ENCODE results near the gene PCDHB6.
A peak's percentile ranks its signal among the peaks of the same experiment; 100 is the strongest.
"Not testable (repeated sequence)": the region's sequence is repeated elsewhere in the genome, so short reads cannot be mapped to it uniquely, and the experiment has no call there.

Gene PCDHB6

GRCh38 chr5:141149812-141150211 is at the start of gene PCDHB6:
Gene PCDHB6, plus strand, starts transcription at chr5:141150057. Its CDS starts 201 bp downstream, at chr5:141150258.
- DNase-seq (ENCODE audit: low spot score): no peak

- peak; percentile 79 for DNase-seq (ENCODE audit: low spot score)
Measured at GRCh38 chr5:141100243-141100805, 49.5 kb upstream of the PCDHB6 start, which contains the start of gene PCDHB3. Gene PCDHB3, plus strand, starts transcription at chr5:141100473. Its CDS starts 177 bp downstream, at chr5:141100650.

GRCh38 chr5:141101059-141101458 is 48.8 kb upstream of the PCDHB6 start:
- DNase-seq (ENCODE audit: low spot score): peak; percentile 62

GRCh38 chr5:141102070-141102469 is 47.8 kb upstream of the PCDHB6 start:
- DNase-seq (ENCODE audit: low spot score): not testable (repeated sequence)

GRCh38 chr5:141102471-141102870 is 47.4 kb upstream of the PCDHB6 start:
- DNase-seq (ENCODE audit: low spot score): not testable (repeated sequence)

GRCh38 chr5:141105350-141105749 is 44.5 kb upstream of the PCDHB6 start:
- DNase-seq (ENCODE audit: low spot score): no peak

GRCh38 chr5:141119250-141119649 is 30.6 kb upstream of the PCDHB6 start:
- DNase-seq (ENCODE audit: low spot score): no peak

GRCh38 chr5:141121563-141121962 is 28.3 kb upstream of the PCDHB6 start, which contains the start of gene PCDHB4:
Gene PCDHB4, plus strand, starts transcription at chr5:141121818. Its CDS starts 181 bp downstream, at chr5:141121999.
- DNase-seq (ENCODE audit: low spot score): no peak

- DNase-seq (ENCODE audit: low spot score): no peak
Measured at GRCh38 chr5:141121985-141122384, 27.9 kb upstream of the PCDHB6 start.

- not testable (repeated sequence) for DNase-seq (ENCODE audit: low spot score)
Measured at GRCh38 chr5:141123396-141124135, 26.3 kb upstream of the PCDHB6 start.

GRCh38 chr5:141127305-141127704 is 22.6 kb upstream of the PCDHB6 start:
- no peak for DNase-seq (ENCODE audit: low spot score)

GRCh38 chr5:141135030-141135717 is 14.7 kb upstream of the PCDHB6 start, which contains the start of gene PCDHB5:
Gene PCDHB5, plus strand, starts transcription at chr5:141135206. Its CDS starts 229 bp downstream, at chr5:141135435.
- DNase-seq (ENCODE audit: low spot score): peak; percentile 72

- no peak for DNase-seq (ENCODE audit: low spot score)
Measured at GRCh38 chr5:141135718-141136266, 14.1 kb upstream of the PCDHB6 start.

GRCh38 chr5:141137346-141137745 is 12.5 kb upstream of the PCDHB6 start:
- not testable (repeated sequence) for DNase-seq (ENCODE audit: low spot score)

GRCh38 chr5:141150224-141150992 is 551 bp downstream of the PCDHB6 start:
- no peak for DNase-seq (ENCODE audit: low spot score)

- no peak for DNase-seq (ENCODE audit: low spot score)
Measured at GRCh38 chr5:141150993-141151325, 1.1 kb downstream of the PCDHB6 start.

GRCh38 chr5:141151632-141152031 is 1.8 kb downstream of the PCDHB6 start:
- not testable (repeated sequence) for DNase-seq (ENCODE audit: low spot score)

- DNase-seq (ENCODE audit: low spot score): not testable (repeated sequence)
Measured at GRCh38 chr5:141152096-141152495, 2.2 kb downstream of the PCDHB6 start.

GRCh38 chr5:141155540-141156374 is 5.9 kb downstream of the PCDHB6 start:
- DNase-seq (ENCODE audit: low spot score): peak; percentile 46

GRCh38 chr5:141157356-141157755 is 7.5 kb downstream of the PCDHB6 start:
- not testable (repeated sequence) for DNase-seq (ENCODE audit: low spot score)

GRCh38 chr5:141157901-141158300 is 8.0 kb downstream of the PCDHB6 start:
- not testable (repeated sequence) for DNase-seq (ENCODE audit: low spot score)
